ENCODE data around the gene OGFOD2. TPM values are rescaled to one million over a fixed set of nuclear protein-coding genes. Genes with fewer than 3 reads are reported as not detected.

OGFOD2 gene
- polyA plus RNA-seq, 1 donor (not counting 4 experiments of a cell fraction or from before 2014, with no cell fraction given), result 6.9 TPM

DNA sequence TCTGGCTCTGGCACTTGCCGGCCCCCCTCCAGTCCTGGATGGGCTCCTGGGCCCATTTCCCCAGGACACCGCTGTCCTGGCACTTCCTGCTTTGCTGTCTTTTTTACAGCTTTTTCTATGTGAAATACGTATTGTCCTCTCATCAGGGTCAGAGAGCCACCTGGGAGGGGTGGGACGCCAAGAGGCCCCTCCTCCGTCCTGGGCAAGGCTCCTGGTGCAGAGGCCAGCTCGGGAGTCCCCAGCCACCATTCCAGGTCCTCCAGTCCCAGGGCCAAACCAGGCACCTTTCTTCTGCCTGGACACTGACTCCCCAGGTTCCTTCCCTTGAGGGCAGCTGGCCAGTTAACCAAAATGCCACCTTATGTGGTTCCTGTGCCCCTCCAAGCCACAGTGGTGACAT, 28.2 kb downstream of the OGFOD2 start:
- H3K36me3 ChIP-seq (ENCODE audit: control insufficient read depth in 2 of 2, extremely low read depth in 1 of 2, insufficient read depth in 2 of 2, low read length in 2 of 2), result peaks cover 0 to 9% of the 10 kb centered on the region in 2 experiments
- H2AFZ ChIP-seq (ENCODE audit: control insufficient read depth, low read length), result no peak overlapping the region
- no peak overlapping the region for H3K27ac ChIP-seq (ENCODE audit: control insufficient read depth, insufficient read depth, low read length)
- DNase-seq (ENCODE audit: low read depth, low spot score), result no peak
- no peak overlapping the region for H3K4me2 ChIP-seq (ENCODE audit: control insufficient read depth, extremely low read depth, insufficient read depth, low read depth, low read length)
- H3K4me3 ChIP-seq (ENCODE audit: control insufficient read depth in 2 of 3, extremely low read depth in 1 of 3, insufficient read depth in 2 of 3, low read depth in 1 of 3, low read length in 3 of 3), result no peak overlapping the region
- TF ChIP-seq EZH2 (IDR thresholded peaks at IDR 0.05; ENCODE audit: low read length), result no peak
- TF ChIP-seq, protein P1, sequence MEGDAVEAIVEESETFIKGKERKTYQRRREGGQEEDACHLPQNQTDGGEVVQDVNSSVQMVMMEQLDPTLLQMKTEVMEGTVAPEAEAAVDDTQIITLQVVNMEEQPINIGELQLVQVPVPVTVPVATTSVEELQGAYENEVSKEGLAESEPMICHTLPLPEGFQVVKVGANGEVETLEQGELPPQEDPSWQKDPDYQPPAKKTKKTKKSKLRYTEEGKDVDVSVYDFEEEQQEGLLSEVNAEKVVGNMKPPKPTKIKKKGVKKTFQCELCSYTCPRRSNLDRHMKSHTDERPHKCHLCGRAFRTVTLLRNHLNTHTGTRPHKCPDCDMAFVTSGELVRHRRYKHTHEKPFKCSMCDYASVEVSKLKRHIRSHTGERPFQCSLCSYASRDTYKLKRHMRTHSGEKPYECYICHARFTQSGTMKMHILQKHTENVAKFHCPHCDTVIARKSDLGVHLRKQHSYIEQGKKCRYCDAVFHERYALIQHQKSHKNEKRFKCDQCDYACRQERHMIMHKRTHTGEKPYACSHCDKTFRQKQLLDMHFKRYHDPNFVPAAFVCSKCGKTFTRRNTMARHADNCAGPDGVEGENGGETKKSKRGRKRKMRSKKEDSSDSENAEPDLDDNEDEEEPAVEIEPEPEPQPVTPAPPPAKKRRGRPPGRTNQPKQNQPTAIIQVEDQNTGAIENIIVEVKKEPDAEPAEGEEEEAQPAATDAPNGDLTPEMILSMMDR (optimal IDR thresholded peaks at IDR 0.05 in 1 of 3, IDR thresholded peaks at IDR 0.05 in 1 of 3, conservative IDR thresholded peaks at IDR 0.05 in 1 of 3; ENCODE audit: extremely low read depth in 1 of 3, insufficient read depth in 2 of 3, low read length in 3 of 3), result no peak
- dilution Hi-C loops (cut with MboI; ENCODE audit: extremely low pct_ligation_motif_present, low sequenced_read_pairs), result no loop called here
- no peaks in the 10 kb centered on the region for H3K9me3 ChIP-seq (ENCODE audit: control insufficient read depth, low read depth, low read length)
- H3K9ac ChIP-seq (ENCODE audit: control insufficient read depth, extremely low read depth, insufficient read depth, low read length), result no peak overlapping the region
- no peaks in the 10 kb centered on the region for H3K4me1 ChIP-seq (ENCODE audit: control insufficient read depth, extremely low read depth, insufficient read depth, low read length)
- no peaks in the 10 kb centered on the region for H3K9me1 ChIP-seq (ENCODE audit: control insufficient read depth, extremely low read depth, insufficient read depth, low read length)
- H3K27me3 ChIP-seq (ENCODE audit: control insufficient read depth, extremely low read depth, insufficient read depth, low read length), result no peaks in the 10 kb centered on the region
- no peak for FAIRE-seq
- no peaks in the 10 kb centered on the region for H3K79me2 ChIP-seq (ENCODE audit: control insufficient read depth, insufficient read depth, low read length)
- H4K20me1 ChIP-seq (ENCODE audit: control insufficient read depth, extremely low read depth, insufficient read depth, low read length), result no peaks in the 10 kb centered on the region

DNA sequence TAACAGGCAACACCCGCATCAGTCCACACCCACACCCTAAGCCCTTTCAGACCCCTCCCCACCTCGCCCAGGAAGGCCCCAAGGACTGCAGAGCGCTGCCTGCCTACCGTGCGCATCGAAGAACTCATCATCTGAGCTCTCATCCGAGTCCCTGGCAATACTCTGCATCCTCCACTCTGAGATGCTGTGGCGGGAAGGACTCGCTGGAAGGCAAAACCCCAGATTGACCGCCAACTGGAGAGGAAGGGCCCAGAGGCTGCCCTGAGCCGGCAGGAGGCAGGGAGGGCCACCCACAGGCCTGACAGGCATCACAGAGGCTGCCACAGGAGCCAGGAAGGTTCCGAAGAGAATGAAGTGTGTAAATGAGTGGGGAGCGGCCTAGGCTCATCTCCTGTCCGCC, 29.2 kb downstream of the OGFOD2 start:
- no peak for TF ChIP-seq EZH2 (IDR thresholded peaks at IDR 0.05; ENCODE audit: low read length)
- TF ChIP-seq, protein P1 (optimal IDR thresholded peaks at IDR 0.05 in 1 of 3, IDR thresholded peaks at IDR 0.05 in 1 of 3, conservative IDR thresholded peaks at IDR 0.05 in 1 of 3; ENCODE audit: extremely low read depth in 1 of 3, insufficient read depth in 2 of 3, low read length in 3 of 3), result no peak

More for the DNA sequence above, 29.2 kb downstream of the OGFOD2 start:
- DNase-seq (ENCODE audit: low read depth, low spot score) (no peak), FAIRE-seq (no peak)
- no peaks in the 10 kb centered on the region for H3K9me1 ChIP-seq (ENCODE audit: control insufficient read depth, extremely low read depth, insufficient read depth, low read length)
- H3K9me3 ChIP-seq (ENCODE audit: control insufficient read depth, low read depth, low read length), result no peaks in the 10 kb centered on the region
- H3K27me3 ChIP-seq (ENCODE audit: control insufficient read depth, extremely low read depth, insufficient read depth, low read length), result no peaks in the 10 kb centered on the region
- peaks cover 0 to 9% of the 10 kb centered on the region in 2 experiments for H3K36me3 ChIP-seq (ENCODE audit: control insufficient read depth in 2 of 2, extremely low read depth in 1 of 2, insufficient read depth in 2 of 2, low read length in 2 of 2)
- H3K4me3 ChIP-seq (ENCODE audit: control insufficient read depth in 2 of 3, extremely low read depth in 1 of 3, insufficient read depth in 2 of 3, low read depth in 1 of 3, low read length in 3 of 3), result no peak overlapping the region
- no peak overlapping the region for H3K9ac ChIP-seq (ENCODE audit: control insufficient read depth, extremely low read depth, insufficient read depth, low read length)
- H3K4me1 ChIP-seq (ENCODE audit: control insufficient read depth, extremely low read depth, insufficient read depth, low read length), result no peaks in the 10 kb centered on the region
- H4K20me1 ChIP-seq (ENCODE audit: control insufficient read depth, extremely low read depth, insufficient read depth, low read length), result no peaks in the 10 kb centered on the region
- H3K4me2 ChIP-seq (ENCODE audit: control insufficient read depth, extremely low read depth, insufficient read depth, low read depth, low read length), result no peak overlapping the region
- no peaks in the 10 kb centered on the region for H3K79me2 ChIP-seq (ENCODE audit: control insufficient read depth, insufficient read depth, low read length)
- dilution Hi-C loops (cut with MboI; ENCODE audit: extremely low pct_ligation_motif_present, low sequenced_read_pairs), result no loop called here
- no peak overlapping the region for H2AFZ ChIP-seq (ENCODE audit: control insufficient read depth, low read length)
- H3K27ac ChIP-seq (ENCODE audit: control insufficient read depth, insufficient read depth, low read length), result no peak overlapping the region
